ENCODE measurements around the gene MOB2.
"Not testable (repeated sequence)": the region's sequence is repeated elsewhere in the genome, so short reads cannot be mapped to it uniquely, and the experiment has no call there.

The MOB2 gene

DNA sequence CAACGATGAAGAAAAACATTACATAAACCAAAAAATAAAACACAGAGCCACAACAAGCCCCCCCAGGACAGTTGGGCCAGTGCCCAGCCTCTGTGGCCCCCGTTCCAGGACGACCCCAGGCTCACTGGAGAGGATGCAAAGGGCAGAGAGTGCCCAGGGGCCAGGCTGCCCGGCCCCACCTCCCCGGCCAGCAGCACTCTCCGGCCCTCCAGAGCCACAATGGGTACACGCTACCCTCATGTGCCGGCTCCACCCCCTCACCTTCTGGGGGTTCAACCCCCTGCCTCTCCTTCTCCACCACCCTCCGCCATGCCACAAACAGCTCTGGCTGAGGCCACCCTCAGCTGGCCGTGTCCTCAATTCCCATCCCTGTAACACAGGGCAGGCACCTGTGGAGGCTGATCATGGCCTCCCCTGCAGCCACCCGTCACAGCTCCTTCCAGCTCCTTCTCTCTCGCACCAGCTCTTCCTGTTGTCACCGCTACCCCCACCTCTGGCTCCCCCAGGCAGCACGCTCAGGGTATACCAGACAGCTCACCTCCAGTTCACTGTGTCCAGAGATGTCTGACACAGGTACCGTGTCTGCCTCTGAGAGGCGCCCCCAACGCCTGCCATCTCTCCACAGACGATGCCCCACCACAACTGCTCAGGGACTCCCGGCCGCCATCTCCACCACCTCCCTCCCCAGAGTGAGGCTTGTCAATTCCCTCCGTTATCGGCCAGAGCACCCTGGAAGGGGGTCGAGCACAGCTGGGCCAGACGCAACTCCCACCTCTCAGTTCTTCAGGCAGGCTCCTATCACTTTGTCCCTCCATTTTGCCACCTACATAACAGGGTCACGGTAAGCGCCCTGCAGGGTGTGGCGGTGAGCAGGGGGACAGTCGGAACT lies 30.8 kb upstream of the MOB2 start:
- no peak for DNase-seq (ENCODE audit: low spot score)

DNA sequence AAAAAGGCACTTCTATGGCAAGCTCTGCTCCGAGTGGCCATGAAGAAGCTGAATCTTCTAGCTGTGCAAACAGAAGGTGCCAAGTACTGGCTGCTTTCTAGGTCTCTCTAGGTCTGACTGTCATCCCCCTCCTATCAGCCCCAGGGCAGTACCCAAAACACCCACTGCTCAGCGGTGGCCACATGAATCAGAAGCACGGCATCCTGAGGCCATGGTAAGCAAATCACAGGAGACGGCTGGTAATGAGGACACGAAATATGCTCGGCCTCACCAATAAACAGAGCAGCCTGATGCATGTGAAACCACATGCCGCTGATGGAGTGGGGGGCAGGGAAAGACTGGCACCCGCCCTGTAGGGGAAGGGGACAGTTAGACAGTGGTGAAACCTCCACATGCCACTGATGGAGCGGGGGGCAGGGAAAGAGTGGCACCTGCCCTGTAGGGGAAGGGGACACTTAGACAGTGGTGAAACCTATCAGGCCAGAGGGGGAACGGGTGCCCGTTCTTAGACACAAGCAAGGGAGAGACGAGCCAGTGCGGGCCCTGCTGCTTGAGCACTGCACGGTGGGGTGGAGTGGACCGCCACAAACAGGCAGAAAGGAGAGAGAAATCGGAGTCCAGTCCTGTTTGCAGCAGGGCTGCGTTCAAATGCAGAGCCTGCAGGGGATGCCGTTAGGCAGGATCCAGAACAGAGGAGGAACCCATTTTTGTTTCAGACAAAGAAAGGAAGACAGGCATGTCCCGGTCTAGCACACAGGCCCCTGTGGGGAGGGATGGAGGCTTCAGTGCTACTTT lies 29.9 kb upstream of the MOB2 start:
- no peak for DNase-seq (ENCODE audit: low spot score)

DNA sequence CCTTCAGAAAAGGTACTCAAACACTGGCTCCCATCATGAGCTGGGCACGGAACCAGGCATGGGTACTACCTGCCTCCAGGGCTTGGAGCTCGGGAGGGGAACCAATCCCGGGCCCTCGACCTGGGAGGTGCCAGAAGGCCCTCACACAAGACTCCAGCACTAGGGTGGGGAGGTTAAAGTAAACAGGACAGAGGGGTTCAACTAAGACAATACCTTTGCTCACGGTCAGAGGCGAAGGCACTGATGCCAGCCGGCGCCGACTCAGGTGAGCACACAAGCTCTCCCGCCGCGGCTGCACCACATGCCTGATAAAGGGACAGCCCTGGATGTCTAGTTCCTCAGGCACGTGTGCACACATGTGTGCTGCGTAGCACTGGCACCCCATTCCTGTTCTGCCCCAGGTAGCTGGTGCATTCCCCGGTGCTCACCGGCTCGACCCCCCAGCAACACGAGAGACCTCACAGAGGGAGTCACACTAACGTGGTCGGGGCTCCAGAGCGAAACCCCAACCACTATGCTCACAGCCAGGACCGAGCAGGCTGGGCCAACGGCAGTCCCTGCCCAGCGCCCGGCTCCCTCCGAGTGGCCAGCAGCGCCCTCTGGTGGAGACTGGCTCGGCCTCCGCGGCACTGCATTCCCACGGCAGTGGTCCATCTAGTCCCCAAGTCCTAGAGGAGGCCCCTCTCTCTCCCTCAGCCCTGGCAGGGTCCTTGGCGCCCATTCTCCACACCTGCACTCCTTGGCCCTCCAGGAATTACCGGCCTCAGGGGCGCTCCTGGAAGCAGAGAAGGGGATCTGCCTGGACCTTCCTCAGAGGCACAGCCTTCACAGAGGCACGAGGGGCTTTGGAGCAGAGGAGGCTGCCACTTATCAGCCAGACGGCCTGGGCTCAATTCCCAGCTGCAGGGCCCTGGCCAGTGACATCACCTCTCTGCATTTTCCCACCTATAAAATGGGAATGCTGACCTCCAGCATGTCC lies 28.8 kb upstream of the MOB2 start:
- DNase-seq (ENCODE audit: low spot score), result peak; percentile 27

DNA sequence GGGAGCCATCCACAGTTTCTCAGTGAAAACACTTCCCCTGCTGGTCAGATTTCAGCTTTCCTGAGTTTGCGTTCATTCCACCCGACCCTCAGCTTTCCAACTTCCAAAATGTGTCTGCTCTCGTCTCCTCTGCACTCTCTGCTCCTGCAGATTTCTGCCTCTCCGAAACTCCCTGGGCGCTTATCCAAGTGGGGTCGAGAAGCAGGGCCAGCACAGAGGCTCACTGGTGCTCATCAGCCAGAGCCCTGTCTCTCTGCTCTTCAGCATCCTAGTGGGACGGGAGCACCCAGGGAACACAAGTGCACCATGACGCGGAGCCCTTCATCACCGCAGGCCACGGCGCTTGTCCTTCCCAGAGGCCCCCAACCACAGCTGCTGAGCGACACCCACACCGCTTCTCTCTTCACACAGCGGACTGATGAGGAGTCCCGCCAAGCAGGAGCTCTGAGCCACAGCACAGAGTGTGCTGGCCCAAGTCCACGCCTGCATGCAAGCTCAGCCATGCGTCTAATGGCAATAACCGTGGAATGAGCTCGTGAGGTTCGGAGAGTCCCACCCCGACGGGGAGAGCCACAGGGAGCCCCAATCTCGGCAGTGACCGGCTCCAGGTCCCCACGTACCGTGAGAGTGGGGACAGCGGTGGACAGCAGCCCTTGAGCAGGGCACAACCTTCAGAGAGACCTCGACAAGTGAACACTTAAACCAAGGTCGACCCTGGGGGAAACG lies 27.9 kb upstream of the MOB2 start:
- no peak for DNase-seq (ENCODE audit: low spot score)

DNA sequence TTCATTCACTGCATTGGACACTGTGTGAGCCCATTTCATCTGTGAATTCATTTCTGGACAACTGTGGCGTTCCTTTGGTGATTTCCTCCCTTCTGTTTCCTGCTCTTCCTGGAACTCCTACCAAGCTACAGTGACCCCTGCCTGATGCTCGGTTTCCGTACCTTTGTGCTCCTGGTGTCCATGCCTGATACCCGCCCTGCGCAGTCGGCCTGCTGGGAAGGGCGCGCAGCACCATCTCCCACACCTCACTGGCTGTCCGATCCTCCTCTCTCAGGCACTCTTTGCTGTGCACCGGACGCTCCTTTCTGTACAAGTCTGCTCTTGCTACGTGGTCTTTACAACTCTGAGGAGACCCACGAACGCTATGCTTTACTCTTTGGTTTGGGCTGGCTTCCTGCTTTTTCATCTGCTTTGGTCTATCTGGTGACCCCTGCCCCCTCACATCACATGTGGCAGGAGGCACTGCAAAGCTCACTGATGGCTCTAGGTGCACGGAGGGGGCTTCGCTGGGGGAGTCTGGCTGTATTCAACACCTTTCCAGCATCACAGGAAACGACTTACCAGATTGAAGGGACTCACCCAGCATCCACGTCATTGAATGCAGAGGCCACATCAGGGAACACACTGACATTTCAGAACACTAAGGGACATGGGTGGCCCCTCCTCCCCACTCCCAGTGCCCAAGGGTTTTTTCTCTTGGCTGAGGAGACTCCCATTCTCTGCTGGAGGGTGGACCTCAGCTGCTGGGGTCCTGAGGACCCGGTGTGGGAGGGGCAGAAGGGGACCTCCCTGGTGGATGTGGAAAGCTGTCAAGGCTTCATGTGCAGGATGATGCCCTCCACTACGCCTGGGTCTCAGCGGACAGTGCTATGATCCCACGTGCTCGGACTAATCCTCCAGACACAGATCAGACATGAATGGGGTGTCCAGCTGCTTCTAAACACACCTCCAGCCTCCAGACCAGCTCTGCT lies 27.0 kb upstream of the MOB2 start:
- no peak for DNase-seq (ENCODE audit: low spot score)

DNA sequence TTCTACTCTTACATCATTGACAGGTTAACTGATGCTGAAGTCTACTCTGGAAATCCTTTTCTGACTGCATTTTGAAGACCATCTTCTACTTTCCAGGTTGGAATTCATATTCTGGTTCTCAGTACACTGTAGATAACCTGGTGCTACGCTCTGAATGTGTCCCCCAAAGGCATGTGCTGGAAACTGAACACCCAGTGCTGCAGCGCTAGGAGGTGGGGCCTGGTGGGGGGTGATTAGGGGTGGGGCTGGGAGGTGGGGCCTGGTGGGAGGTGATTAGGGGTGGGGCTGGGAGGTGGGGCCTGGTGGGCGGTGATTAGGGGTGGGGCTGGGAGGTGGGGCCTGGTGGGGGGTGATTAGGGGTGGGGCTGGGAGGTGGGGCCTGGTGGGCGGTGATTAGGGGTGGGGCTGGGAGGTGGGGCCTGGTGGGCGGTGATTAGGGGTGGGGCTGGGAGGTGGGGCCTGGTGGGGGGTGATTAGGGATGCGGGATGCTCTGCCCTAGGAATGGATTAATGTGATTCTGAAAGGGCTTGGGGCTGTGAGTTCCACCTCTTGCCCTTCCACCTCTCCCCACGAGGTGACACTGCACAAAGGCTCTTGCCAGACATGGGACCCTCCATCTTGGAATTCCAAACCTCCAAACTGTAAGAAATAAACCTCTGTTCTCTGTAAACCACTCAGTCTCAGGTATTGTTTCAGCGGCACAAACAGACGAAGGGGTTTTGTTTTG lies 26.1 kb upstream of the MOB2 start:
- DNase-seq (ENCODE audit: low spot score), result not testable (repeated sequence)

DNA sequence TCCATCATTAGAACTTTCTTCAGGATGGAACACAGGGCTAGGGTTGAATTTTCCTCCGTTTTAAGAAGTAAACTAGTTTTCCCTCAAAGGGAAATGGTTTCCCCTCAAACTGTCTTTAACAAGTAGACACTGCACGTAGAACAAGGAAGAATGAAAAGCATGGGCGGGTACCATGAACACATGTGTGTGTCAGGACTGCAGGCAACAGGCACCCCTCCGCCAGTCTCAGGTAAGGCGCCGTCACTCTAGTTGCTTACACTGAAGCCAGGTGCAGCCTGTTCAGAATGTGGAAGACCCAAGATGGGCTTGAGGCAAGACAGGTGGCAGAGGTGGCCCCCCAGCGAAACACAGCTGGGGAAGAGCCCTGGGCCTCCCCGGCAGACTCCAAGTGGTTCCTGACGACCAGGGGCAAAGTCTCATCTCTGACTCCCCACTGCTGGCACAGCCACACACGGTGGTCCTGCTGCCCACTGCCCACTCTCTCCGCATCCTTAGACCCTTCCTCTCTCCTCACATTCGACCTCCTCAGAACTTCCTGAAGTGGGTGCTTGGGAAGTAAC lies 25.4 kb upstream of the MOB2 start:
- no peak for DNase-seq (ENCODE audit: low spot score)

DNA sequence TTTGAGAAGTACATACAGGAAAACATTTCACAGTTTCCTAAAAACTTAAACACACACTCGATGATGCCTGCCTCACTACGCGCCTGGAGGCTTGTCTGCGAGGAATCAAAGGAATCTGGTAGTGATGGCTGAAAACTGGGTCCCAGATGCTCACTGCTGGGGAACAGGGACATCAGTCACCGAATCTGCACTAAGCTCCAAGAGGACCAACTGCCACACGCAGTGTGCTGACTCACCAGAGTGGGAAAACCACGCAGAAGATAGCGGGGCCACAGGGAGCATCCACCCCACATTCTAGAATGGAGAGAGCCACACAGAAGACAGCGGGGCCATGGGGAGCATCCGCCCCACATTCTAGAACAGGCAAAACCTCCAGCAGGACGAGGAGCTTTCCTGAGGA lies 24.3 kb upstream of the MOB2 start:
- DNase-seq (ENCODE audit: low spot score), result no peak

DNA sequence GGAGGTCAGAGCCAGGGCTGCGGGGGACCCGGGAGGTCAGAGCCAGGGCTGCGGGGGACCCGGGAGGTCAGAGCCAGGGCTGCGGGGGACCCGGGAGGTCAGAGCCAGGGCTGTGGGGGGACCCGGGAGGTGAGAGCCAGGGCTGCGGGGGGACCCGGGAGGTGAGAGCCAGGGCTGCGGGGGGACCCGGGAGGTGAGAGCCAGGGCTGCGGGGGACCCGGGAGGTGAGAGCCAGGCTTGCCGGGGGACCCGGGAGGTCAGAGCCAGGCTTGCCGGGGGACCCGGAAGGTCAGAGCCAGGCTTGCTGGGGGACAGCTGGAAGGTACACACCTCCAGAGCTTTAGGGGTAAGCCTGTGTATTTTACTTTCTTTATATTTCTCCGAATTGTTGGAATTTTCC lies 23.8 kb upstream of the MOB2 start:
- DNase-seq (ENCODE audit: low spot score), result not testable (repeated sequence)

DNA sequence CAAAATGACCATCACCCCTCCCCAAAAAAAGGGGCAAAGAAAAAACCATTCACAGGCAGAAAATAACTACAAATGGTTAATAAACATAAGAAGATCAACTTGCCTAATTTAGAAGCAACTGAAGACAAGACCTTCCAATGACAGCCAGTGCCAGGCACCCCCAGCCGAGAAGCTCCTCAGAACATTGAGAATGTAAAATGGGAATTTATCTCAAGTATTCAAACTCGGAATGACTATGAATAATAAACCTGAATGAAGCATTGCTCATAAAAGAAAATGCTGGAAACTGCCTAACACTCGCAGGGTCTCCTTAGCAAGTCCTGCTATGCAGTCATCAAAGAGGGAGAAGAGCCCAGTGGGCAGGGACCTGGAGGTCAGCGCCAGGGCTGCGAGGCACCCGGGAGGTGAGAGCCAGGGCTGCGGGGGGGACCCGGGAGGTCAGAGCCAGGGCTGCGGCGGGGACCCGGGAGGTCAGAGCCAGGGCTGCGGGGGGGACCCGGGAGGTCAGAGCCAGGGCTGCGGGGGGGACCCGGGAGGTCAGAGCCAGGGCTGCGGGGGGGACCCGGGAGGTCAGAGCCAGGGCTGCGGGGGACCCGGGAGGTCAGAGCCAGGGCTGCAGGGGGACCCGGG lies 23.2 kb upstream of the MOB2 start:
- DNase-seq (ENCODE audit: low spot score), result no peak

DNA sequence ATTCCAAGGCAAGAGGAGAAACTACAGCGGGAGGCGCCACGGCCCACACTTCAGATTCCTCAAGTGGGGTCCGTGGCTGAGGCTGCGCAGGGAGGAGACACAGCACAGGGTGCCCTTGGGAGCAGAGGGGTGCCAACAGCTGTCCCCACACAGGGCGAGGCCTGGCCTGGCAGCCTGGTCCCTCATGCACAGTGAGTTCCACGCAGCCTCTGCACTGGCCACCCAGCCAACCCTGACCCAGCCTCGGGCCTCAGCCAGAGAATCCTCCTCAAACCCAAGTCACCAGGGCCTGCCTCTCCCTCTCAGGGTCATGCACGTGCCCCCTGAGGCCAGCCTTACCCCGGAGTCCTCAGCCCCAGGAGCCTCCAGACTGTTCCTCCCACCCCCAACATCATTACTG lies 22.4 kb upstream of the MOB2 start:
- DNase-seq (ENCODE audit: low spot score), result no peak

DNA sequence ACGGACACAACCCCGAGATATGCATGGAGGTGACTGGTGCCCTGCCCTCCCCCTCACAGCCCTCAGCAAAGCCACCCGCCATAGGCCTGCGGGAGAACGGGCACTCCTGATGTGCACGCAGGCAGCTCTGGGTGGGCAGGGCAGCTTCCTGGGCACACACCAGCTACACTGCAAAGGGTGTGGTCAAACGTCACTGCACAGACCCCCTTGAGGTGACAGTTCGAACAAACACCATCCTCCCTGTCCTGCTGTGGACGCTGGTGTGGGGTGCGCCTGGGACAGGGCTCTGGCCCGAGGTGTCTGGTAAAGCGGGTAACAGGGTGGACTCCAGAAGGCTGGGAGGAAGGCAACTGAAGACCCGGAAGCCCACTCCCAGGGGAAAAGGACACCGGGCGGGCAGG lies 21.9 kb upstream of the MOB2 start:
- DNase-seq (ENCODE audit: low spot score), result no peak

DNA sequence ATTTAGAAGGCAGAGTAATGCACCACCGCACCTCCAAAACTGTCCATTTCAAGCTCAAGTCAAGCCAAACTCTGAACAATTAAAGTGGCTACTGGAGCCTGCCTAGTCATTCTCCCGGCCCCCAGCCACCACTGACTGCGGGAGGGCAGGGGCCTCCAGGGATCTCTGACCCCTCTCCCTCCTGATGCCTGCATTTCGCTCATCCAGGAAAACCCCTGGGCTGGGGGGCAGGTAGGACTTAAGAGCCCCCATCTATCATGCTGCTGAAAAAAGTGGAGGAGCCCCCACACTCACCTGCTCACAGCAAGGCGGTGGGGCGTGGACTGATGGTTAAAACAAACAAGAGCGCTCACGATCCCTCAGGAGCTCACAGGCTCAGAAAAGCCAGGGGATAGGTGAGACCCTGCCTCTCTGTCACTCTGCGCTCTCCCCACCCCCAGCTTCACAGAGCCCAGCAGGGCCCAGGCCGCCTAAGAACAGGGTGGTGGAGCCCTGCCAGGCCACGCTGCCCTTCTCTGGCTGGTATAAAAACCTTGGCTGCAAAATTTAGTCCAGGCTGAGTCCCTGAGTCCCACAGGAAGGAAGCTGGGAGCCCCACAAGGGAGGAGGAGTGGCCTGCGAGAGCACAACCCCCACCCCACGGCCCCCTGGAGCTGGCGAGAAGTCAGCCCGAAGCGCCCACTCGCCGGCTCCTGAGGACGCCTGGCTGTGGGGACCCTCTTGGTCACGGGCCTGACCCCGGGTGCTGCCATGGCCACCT lies 21.0 kb upstream of the MOB2 start:
- no peak for DNase-seq (ENCODE audit: low spot score)

DNA sequence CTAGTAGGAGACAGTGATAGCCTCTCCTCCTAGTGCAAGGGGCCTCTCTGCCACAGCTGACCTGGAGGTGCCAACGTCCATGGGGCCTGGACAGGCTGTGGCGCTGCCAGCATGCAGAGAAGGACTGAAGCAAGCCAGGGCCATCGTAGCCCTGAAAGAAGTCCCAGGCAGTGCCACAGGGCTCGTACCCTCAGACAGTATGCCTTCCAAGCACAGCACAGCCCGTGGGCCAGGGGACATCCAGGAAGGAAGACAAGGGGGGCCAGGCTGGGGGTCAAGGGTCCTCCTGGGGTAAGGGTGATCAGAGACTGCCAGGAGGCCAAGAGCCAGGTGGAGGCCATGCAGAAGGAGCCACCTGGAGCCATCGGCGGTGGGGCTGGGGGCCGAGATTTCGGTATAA lies 20.4 kb upstream of the MOB2 start:
- no peak for DNase-seq (ENCODE audit: low spot score)

DNA sequence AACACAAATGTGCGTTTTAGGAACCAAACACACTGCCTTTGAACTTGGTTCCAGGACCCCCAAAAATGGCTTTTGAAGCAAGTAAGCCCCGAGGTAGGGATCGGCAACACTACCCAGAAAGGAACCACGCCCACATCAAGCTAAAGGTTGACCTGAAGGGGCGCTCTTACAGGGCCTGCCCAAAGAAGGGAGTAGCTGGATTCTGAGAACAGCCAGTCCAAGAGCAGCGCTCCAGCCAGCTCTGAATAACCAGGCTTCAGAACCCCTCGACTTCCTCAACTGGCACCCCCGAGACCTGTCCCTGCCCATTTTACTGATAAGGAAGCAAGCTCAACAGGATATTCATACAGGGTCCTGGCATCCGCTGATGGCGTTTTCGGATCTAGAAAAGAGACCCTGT lies 18.9 kb upstream of the MOB2 start:
- DNase-seq (ENCODE audit: low spot score), result no peak

DNA sequence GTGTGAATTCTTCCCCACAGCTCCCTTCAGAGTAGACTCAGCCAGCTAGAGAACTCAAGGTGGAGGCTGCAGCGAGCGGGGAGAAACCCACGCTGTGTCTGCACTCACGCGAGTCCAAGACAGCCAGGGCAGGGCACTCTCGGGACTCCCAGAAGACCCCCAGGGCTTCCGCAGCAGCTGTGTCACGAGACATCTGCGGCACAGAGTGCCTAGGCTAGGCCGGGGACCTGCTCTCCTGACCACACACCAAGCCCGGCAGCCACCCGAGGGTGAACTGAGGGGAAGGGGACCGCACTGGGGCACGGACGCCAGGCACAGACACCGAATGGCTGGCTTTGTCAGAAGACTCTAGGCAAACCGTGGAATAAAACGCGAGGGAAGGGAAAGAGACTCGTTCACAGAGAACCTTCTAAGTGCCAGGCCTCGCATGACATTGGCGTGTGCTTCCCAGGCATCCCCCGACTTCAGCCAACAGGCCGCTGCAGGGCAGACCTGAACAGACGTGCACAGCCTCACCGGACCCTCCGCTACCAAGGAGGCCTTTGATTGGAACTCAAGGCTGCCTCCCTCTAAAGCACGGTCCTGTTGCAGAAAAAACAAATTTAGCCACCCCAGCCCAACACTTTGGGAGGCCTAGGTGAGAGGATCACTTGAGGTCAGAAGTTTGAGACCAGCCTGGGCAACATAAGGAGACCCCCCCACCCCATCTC lies 18.2 kb upstream of the MOB2 start:
- DNase-seq (ENCODE audit: low spot score), result no peak

DNA sequence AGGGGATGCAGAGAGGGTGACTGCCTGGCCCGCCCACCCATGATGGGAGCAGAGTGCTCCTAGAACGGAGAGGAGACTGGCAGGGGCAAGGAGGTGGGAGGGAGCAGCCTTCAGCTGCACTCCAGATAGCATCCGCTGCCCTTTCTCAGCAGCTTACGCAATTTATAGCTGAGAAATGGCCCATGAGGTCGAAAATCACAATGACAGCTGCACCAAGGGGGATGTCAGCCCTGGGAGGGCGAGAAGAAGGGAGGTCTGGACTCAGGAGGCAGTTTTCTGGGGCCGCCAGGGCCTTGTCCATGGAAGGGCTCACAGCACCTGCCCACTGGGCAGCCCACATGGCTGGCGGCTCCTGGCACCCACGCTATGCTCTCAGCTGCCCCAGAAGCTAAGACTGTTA lies 17.6 kb upstream of the MOB2 start:
- no peak for DNase-seq (ENCODE audit: low spot score)

All from RKO (cell line).